Right ventricle myocardium inferior (tissue), 1 donor: ENCODE measurements around the gene TRMT1. TPM values are rescaled to one million over a fixed set of nuclear protein-coding genes. Genes with fewer than 3 reads are reported as not detected.

Experiments used
- total RNA-seq: library from RNA; stranded (reverse); fragmentation: NEBNext Ultra II Directional; extraction: Animal tissue kit (Norgen Biotek cat#: 25700); gene quantifications from one replicate; pipeline ENCODE4 v1.2.1, GENCODE V29; 2021
- donor health status: DM: no; HTN: yes; CAD: no; lungs with severe emphysema.

TRMT1 gene
- total RNA-seq, 1 donor from 2014 or later: 21.1 TPM

Other genes with a start within 250 kb of the TRMT1 start
- 18.8 TPM for gene DNASE2, start 235.3 kb downstream of the TRMT1 start, total RNA-seq
- not detected for gene KLF1, start 229.5 kb downstream of the TRMT1 start, total RNA-seq
- gene GCDH, start 225.6 kb downstream of the TRMT1 start, total RNA-seq: 33.4 TPM
- gene SYCE2, start 197.4 kb downstream of the TRMT1 start, total RNA-seq: not detected
- 37.6 TPM for gene FARSA, start 183.0 kb downstream of the TRMT1 start, total RNA-seq
- 496 TPM for gene CALR, start 178.1 kb downstream of the TRMT1 start, total RNA-seq
- gene RAD23A, start 170.9 kb downstream of the TRMT1 start, total RNA-seq: 171 TPM
- gene GADD45GIP1, start 159.5 kb downstream of the TRMT1 start, total RNA-seq: 33.7 TPM
- 9.9 TPM for gene DAND5, start 147.2 kb downstream of the TRMT1 start, total RNA-seq
- 159 TPM for gene NFIX, start 121.3 kb downstream of the TRMT1 start, total RNA-seq
- gene LYL1, start 13.9 kb downstream of the TRMT1 start, total RNA-seq: 9.4 TPM
- gene NACC1, start 1.5 kb upstream of the TRMT1 start, total RNA-seq: 54.0 TPM
- 34.5 TPM for gene STX10, start 33.6 kb upstream of the TRMT1 start, total RNA-seq
- gene IER2, start 33.7 kb upstream of the TRMT1 start, total RNA-seq: 18.8 TPM